Tibial nerve (tissue), 3 donors: ENCODE results near the gene PTPRE.

Experiments
- CTCF ChIP-seq, 5 experiments: fragments of 200-600 bp in 3 of 5; fragments of 450-650 bp in 2 of 5; sonication (generic) in 3 of 5; IDR thresholded peaks; one replicate each; pipeline ENCODE4 v1.5.1; 2016 to 2019; ENCODE audit warnings: antibody characterized with exemption in 5 of 5, mild to moderate bottlenecking in 3 of 5, moderate library complexity in 2 of 5
- POLR2A ChIP-seq, 2 donors: fragments of 450-650 bp; IDR thresholded peaks; one replicate each; pipeline ENCODE4 v1.6.1; 2017; ENCODE audit warnings: antibody characterized with exemption in 2 of 2, mild to moderate bottlenecking in 2 of 2, moderate library complexity in 2 of 2

- TF ChIP-seq CTCF (IDR thresholded peaks at IDR 0.05) (no peak), POLR2A (IDR thresholded peaks at IDR 0.05) (no peak)
Measured at GRCh38 chr10:128084991-128085390, 178.1 kb downstream of the PTPRE start.
